Amygdala (tissue), 56 donors: ENCODE measurements around the gene EIF3M.

ENCODE experiments used
- DNase-seq, 56 donors: peaks; one replicate each; lab custom pipeline; 2025; lab: John Stamatoyannopoulos, UW

EIF3M gene

GRCh38 chr11:32583459-32584271 lies at the start of gene EIF3M:
Gene EIF3M (plus strand): TSS chr11:32583831. CDS start chr11:32583888, 57 bp downstream.
- peak; percentile 52 to 97 (median 92) for DNase-seq

GRCh38 chr11:32538804-32539203 lies 44.8 kb upstream of the EIF3M start:
- DNase-seq: no peak

GRCh38 chr11:32549611-32550187 lies 33.9 kb upstream of the EIF3M start:
- DNase-seq: no peak

- no peak for DNase-seq
Measured at GRCh38 chr11:32550207-32550606, 33.4 kb upstream of the EIF3M start.

GRCh38 chr11:32555091-32555490 lies 28.5 kb upstream of the EIF3M start:
- DNase-seq: no peak

GRCh38 chr11:32555895-32556294 lies 27.7 kb upstream of the EIF3M start:
- no peak for DNase-seq

GRCh38 chr11:32561835-32562234 lies 21.8 kb upstream of the EIF3M start:
- DNase-seq: no peak

GRCh38 chr11:32562839-32563599 lies 20.6 kb upstream of the EIF3M start:
- no peak for DNase-seq

- DNase-seq: no peak
Measured at GRCh38 chr11:32563600-32563959, 20.1 kb upstream of the EIF3M start.

GRCh38 chr11:32566517-32566916 lies 17.1 kb upstream of the EIF3M start:
- DNase-seq: no peak

GRCh38 chr11:32567154-32567553 lies 16.5 kb upstream of the EIF3M start:
- no peak for DNase-seq

GRCh38 chr11:32569313-32569881 lies 14.2 kb upstream of the EIF3M start:
- DNase-seq: no peak

- DNase-seq: no peak
Measured at GRCh38 chr11:32571039-32571438, 12.6 kb upstream of the EIF3M start.

GRCh38 chr11:32573228-32573627 lies 10.4 kb upstream of the EIF3M start:
- no peak for DNase-seq

GRCh38 chr11:32574421-32574820 lies 9.2 kb upstream of the EIF3M start:
- no peak for DNase-seq

- no peak for DNase-seq
Measured at GRCh38 chr11:32575070-32575469, 8.6 kb upstream of the EIF3M start.

GRCh38 chr11:32576456-32576855 lies 7.2 kb upstream of the EIF3M start:
- DNase-seq: no peak

- DNase-seq: no peak
Measured at GRCh38 chr11:32580967-32581366, 2.7 kb upstream of the EIF3M start.

- DNase-seq: no peak
Measured at GRCh38 chr11:32581556-32581955, 2.1 kb upstream of the EIF3M start.

- DNase-seq: no peak
Measured at GRCh38 chr11:32584921-32585320, 1.3 kb downstream of the EIF3M start.

GRCh38 chr11:32586576-32587190 lies 3.1 kb downstream of the EIF3M start:
- DNase-seq: peak in 1 of 56 donors; percentile 3
